ENCODE results near the gene EPSTI1. TPM values are rescaled to one million over a fixed set of nuclear protein-coding genes. Genes with fewer than 3 reads are reported as not detected.

Gene EPSTI1
- total RNA-seq, 6 experiments from 2014 or later, result 2.5 to 9.9 (median 5.2) TPM

GRCh38 chr13:43036351-43037250 lies 44.6 kb upstream of the EPSTI1 start:
- intact Hi-C loops (cut with DNase I), result no loop called here
- Histone ChIP-seq H3K27me3 (no peaks in the 10 kb centered on the region), H3K36me3 (no peaks in the 10 kb centered on the region), H3K4me3 (no peak overlapping the region), H3K4me1 (peaks cover 0 to 5% (median 0%) of the 10 kb centered on the region in 4 donors), H3K27ac (no peak overlapping the region), H3K9me3 (no peaks in the 10 kb centered on the region)
- no peak for DNase-seq
- peak in 2 of 4 donors; percentile 18 to 23 for ATAC-seq
- WGBS (ENCODE audit: insufficient coverage, low coverage, low lambda C conversion rate, missing lambda C conversion rate), result 88% methylated on average over 5 of the region's 14 CpGs
- TF ChIP-seq POLR2A (IDR thresholded peaks at IDR 0.05) (no peak), CTCF (IDR thresholded peaks at IDR 0.05) (no peak)

GRCh38 chr13:43033038-43033437 lies 41.0 kb upstream of the EPSTI1 start:
- intact Hi-C loops (cut with DNase I), result no loop called here
- WGBS (ENCODE audit: insufficient coverage, low coverage, low lambda C conversion rate, missing lambda C conversion rate), result 100% methylated on average over 3 of the region's 3 CpGs
- Histone ChIP-seq H3K4me3 (no peak overlapping the region), H3K9me3 (no peaks in the 10 kb centered on the region), H3K27ac (no peak overlapping the region), H3K4me1 (peaks cover 0 to 5% (median 0%) of the 10 kb centered on the region in 4 donors), H3K27me3 (no peaks in the 10 kb centered on the region), H3K36me3 (no peaks in the 10 kb centered on the region)
- ATAC-seq (no peak), DNase-seq (no peak)
- no peak for TF ChIP-seq CTCF (IDR thresholded peaks at IDR 0.05)
- TF ChIP-seq POLR2A (IDR thresholded peaks at IDR 0.05), result no peak

GRCh38 chr13:43031881-43032280 lies 39.8 kb upstream of the EPSTI1 start:
- TF ChIP-seq CTCF (IDR thresholded peaks at IDR 0.05) (no peak), POLR2A (IDR thresholded peaks at IDR 0.05) (no peak)
- Histone ChIP-seq H3K9me3 (no peaks in the 10 kb centered on the region), H3K36me3 (no peaks in the 10 kb centered on the region), H3K27ac (no peak overlapping the region), H3K4me1 (peaks cover 0 to 5% (median 0%) of the 10 kb centered on the region in 4 donors), H3K4me3 (no peak overlapping the region), H3K27me3 (no peaks in the 10 kb centered on the region)
- intact Hi-C loops (cut with DNase I), result no loop called here
- DNase-seq (no peak), ATAC-seq (no peak)
- 51% methylated on average over 4 of the region's 4 CpGs for WGBS (ENCODE audit: insufficient coverage, low coverage, low lambda C conversion rate, missing lambda C conversion rate)

- WGBS (ENCODE audit: insufficient coverage, low coverage, low lambda C conversion rate, missing lambda C conversion rate), result 85% methylated on average over 4 of the region's 4 CpGs
- H3K4me3 ChIP-seq, result no peak overlapping the region
- TF ChIP-seq CTCF (IDR thresholded peaks at IDR 0.05) (no peak), POLR2A (IDR thresholded peaks at IDR 0.05) (no peak)
- no peaks in the 10 kb centered on the region for H3K27me3 ChIP-seq
- H3K27ac ChIP-seq, result no peak overlapping the region
- H3K36me3 ChIP-seq, result no peaks in the 10 kb centered on the region
- DNase-seq (no peak), ATAC-seq (no peak)
- no peaks in the 10 kb centered on the region for H3K9me3 ChIP-seq
- no peaks in the 10 kb centered on the region for H3K4me1 ChIP-seq
- intact Hi-C loops (cut with DNase I), result no loop called here
These were observed 38.5 kb upstream of the EPSTI1 start for GRCh38 chr13:43030548-43030947.

Measured in right lobe of liver (tissue), 6 donors.